Smooth muscle cell (in vitro differentiated cells): ENCODE results near the gene CNOT6L. TPM values are rescaled to one million over a fixed set of nuclear protein-coding genes. Genes with fewer than 3 reads are reported as not detected.

Experiments used
- DNase-seq: peaks from one replicate; lab custom pipeline; 2025; ENCODE audit not compliant: unreplicated experiment; lab: John Stamatoyannopoulos, UW
- H2AFZ ChIP-seq: fragments of 200-600 bp; sonication (generic); 2 replicates; pipeline ENCODE4 v1.6.0; 2016; ENCODE audit warnings: antibody characterized with exemption, low read depth, mild to moderate bottlenecking
- H3F3A ChIP-seq: fragments of 200-600 bp; sonication (generic); 2 replicates; pipeline ENCODE4 v1.6.0; 2017; ENCODE audit warnings: antibody characterized with exemption, low read depth
- H3K27ac ChIP-seq: fragments of 200-600 bp; sonication (generic); 2 replicates; pipeline ENCODE4 v1.5.1; 2016; ENCODE audit warnings: low read depth, mild to moderate bottlenecking
- H3K27me3 ChIP-seq: fragments of 200-600 bp; sonication (generic); 2 replicates; pipeline ENCODE4 v1.6.1; 2016; ENCODE audit warnings: low read depth, mild to moderate bottlenecking
- H3K36me3 ChIP-seq: fragments of 200-600 bp; sonication (generic); 2 replicates; pipeline ENCODE4 v1.5.1; 2016; ENCODE audit warnings: low read depth
- H3K4me1 ChIP-seq: fragments of 200-600 bp; sonication (generic); 2 replicates; pipeline ENCODE4 v1.5.1; 2016; ENCODE audit warnings: low read depth
- H3K4me2 ChIP-seq: fragments of 200-600 bp; sonication (generic); 2 replicates; pipeline ENCODE4 v1.6.0; 2016; ENCODE audit warnings: mild to moderate bottlenecking
- H3K4me3 ChIP-seq: fragments of 200-600 bp; sonication (generic); 2 replicates; pipeline ENCODE4 v1.5.1; 2016; ENCODE audit warnings: mild to moderate bottlenecking
- H3K79me2 ChIP-seq: fragments of 200-600 bp; sonication (generic); 2 replicates; pipeline ENCODE4 v1.6.0; 2016; ENCODE audit warnings: low read depth, mild to moderate bottlenecking
- H3K9ac ChIP-seq: fragments of 200-600 bp; sonication (generic); 2 replicates; pipeline ENCODE4 v1.6.0; 2016; ENCODE audit warnings: low read depth
- H3K9me3 ChIP-seq: fragments of 200-600 bp; sonication (generic); replicated peaks from 2 replicates; pipeline ENCODE4 v1.5.1; 2016; ENCODE audit warnings: low read depth
- H4K20me1 ChIP-seq: fragments of 200-600 bp; sonication (generic); 2 replicates; pipeline ENCODE4 v1.6.0; 2016; ENCODE audit warnings: low read depth
- CTCF ChIP-seq: fragments of 200-600 bp; sonication (generic); IDR thresholded peaks from 2 replicates; pipeline ENCODE4 v1.5.1; 2017; ENCODE audit warnings: borderline replicate concordance, mild to moderate bottlenecking, antibody characterized with exemption; ENCODE audit not compliant: insufficient read depth, poor library complexity, severe bottlenecking
- WGBS: methylation state at CpG from one replicate; pipeline ENCODE4 v1.1.7; 2016; ENCODE audit warnings: low lambda C conversion rate; 5-methylcytosine and 5-hydroxymethylcytosine counted together
- polyA plus RNA-seq: library from polyadenylated mRNA; unstranded; fragments of >200 nt; fragmentation: Nextera tagmentation; extraction: Ambion mirVana; gene quantifications from 2 replicates; pipeline ENCODE4 v1.2.1, GENCODE V29; 2016
- total RNA-seq: library from RNA; depleted of rRNA; stranded (reverse); fragments of >200 nt; gene quantifications from 2 replicates; pipeline ENCODE4 v1.2.3, GENCODE V29; 2014

Gene CNOT6L
- total and polyA plus RNA-seq, 2 experiments from 2014 or later = 4.8 to 22.2 TPM

GRCh38 chr4:77714514-77714913 lies 104.7 kb downstream of the CNOT6L start:
- TF ChIP-seq CTCF = no peak
- Histone ChIP-seq H3K9ac (no peak overlapping the region), H3K27ac (no peak overlapping the region), H3K36me3 (no peaks in the 10 kb centered on the region), H3K4me1 (no peaks in the 10 kb centered on the region), H4K20me1 (no peaks in the 10 kb centered on the region), H3K9me3 (no peaks in the 10 kb centered on the region), H3F3A (no peaks in the 10 kb centered on the region), H3K4me2 (no peak overlapping the region), H3K27me3 (no peaks in the 10 kb centered on the region), H3K79me2 (no peaks in the 10 kb centered on the region), H2AFZ (no peak overlapping the region), H3K4me3 (no peak overlapping the region)
- WGBS = 93% methylated on average over 2 of the region's 2 CpGs
- no peak for DNase-seq

- H3K27me3 ChIP-seq = no peaks in the 10 kb centered on the region
- H3K4me1 ChIP-seq = no peaks in the 10 kb centered on the region
- 97% methylated on average over 1 of the region's 1 CpG for WGBS
- H3K27ac ChIP-seq = no peak overlapping the region
- no peak overlapping the region for H3K4me2 ChIP-seq
- DNase-seq = no peak
- H3K4me3 ChIP-seq = no peak overlapping the region
- H3K9ac ChIP-seq = no peak overlapping the region
- H3F3A ChIP-seq = no peaks in the 10 kb centered on the region
- no peak for TF ChIP-seq CTCF
- no peak overlapping the region for H2AFZ ChIP-seq
- no peaks in the 10 kb centered on the region for H3K36me3 ChIP-seq
- H3K9me3 ChIP-seq = no peaks in the 10 kb centered on the region
- no peaks in the 10 kb centered on the region for H3K79me2 ChIP-seq
- H4K20me1 ChIP-seq = no peaks in the 10 kb centered on the region
Observed at GRCh38 chr4:77713884-77714283, 105.3 kb downstream of the CNOT6L start.

- Histone ChIP-seq H3K36me3 (no peaks in the 10 kb centered on the region), H3F3A (no peaks in the 10 kb centered on the region), H4K20me1 (no peaks in the 10 kb centered on the region), H3K4me3 (no peak overlapping the region), H3K27ac (no peak overlapping the region), H3K79me2 (no peaks in the 10 kb centered on the region), H3K4me1 (no peaks in the 10 kb centered on the region), H2AFZ (no peak overlapping the region), H3K27me3 (no peaks in the 10 kb centered on the region), H3K9me3 (no peaks in the 10 kb centered on the region), H3K4me2 (no peak overlapping the region), H3K9ac (no peak overlapping the region)
- TF ChIP-seq CTCF = no peak
- DNase-seq = no peak
- 97% methylated on average over 1 of the region's 1 CpG for WGBS
Observed at GRCh38 chr4:77712675-77713074, 106.5 kb downstream of the CNOT6L start.

- DNase-seq = no peak
- 91% methylated on average over 1 of the region's 1 CpG for WGBS
- H3K9ac ChIP-seq = no peak overlapping the region
Observed at GRCh38 chr4:77711469-77711868, 107.7 kb downstream of the CNOT6L start.

More at GRCh38 chr4:77711469-77711868, 107.7 kb downstream of the CNOT6L start:
- Histone ChIP-seq H3K27me3 (no peaks in the 10 kb centered on the region), H2AFZ (no peak overlapping the region), H3F3A (no peaks in the 10 kb centered on the region), H3K79me2 (no peaks in the 10 kb centered on the region), H3K9me3 (no peaks in the 10 kb centered on the region), H3K4me2 (no peak overlapping the region), H3K36me3 (no peaks in the 10 kb centered on the region), H3K27ac (no peak overlapping the region), H3K4me3 (no peak overlapping the region), H3K4me1 (no peaks in the 10 kb centered on the region), H4K20me1 (no peaks in the 10 kb centered on the region)
- no peak for TF ChIP-seq CTCF
